Renal cortex interstitium (tissue), 11 donors: ENCODE data around the gene MYO18A. TPM values are rescaled to one million over a fixed set of nuclear protein-coding genes. Genes with fewer than 3 reads are reported as not detected.
"Not testable (repeated sequence)": the region's sequence is repeated elsewhere in the genome, so short reads cannot be mapped to it uniquely, and the experiment has no call there.

Experiments
- DNase-seq, 11 donors: peaks; one replicate each; pipeline ENCODE4 v3.0.0-alpha.2; 2013; ENCODE audit warnings: low read depth in 9 of 11, low spot score in 4 of 11; ENCODE audit errors: extremely low read depth in 1 of 11
- polyA plus RNA-seq, 3 donors: library from polyadenylated mRNA; unstranded; fragments of 120-200 nt; gene quantifications; one replicate each; pipeline ENCODE4 v1.2.1, GENCODE V29; 2013; ENCODE audit not compliant: insufficient read length in 3 of 3

The MYO18A gene
- polyA plus RNA-seq, 3 donors = 34.6 to 47.9 (median 44.4) TPM

DNA sequence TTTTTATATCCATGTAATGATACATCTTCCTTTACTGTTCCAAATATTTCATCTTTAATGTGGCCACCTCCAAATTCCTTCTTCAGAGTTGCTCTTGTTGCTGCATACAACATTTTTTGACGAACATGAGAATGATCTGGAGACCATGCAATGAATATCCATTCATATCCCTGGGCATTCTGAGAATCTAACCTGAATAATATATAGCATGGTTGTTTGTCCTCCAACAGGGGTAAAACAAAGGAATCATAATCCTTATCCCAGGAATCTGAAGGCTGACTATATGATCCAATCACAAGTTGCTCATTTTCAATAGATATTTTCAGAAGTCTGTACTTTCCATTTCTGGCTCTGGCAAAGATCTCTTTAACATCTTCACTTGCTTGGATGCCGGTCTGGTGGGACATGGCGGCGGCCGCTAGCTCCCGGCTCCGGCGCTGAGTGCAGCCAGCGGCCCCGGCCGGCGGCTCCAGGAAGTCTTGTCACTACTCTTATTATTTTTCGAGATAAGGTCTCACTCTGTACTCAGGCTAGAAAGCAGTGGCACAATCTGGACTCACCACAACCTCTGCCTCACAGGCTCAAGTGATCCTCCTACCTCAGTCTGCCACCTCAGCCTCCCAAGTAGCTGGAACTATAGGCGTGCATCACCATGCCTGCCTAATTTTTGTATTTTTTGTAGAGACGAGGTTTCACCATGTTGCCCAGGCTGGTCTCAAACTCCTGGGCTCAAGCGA, 24.0 kb upstream of the MYO18A start:
- DNase-seq = not testable (repeated sequence)

DNA sequence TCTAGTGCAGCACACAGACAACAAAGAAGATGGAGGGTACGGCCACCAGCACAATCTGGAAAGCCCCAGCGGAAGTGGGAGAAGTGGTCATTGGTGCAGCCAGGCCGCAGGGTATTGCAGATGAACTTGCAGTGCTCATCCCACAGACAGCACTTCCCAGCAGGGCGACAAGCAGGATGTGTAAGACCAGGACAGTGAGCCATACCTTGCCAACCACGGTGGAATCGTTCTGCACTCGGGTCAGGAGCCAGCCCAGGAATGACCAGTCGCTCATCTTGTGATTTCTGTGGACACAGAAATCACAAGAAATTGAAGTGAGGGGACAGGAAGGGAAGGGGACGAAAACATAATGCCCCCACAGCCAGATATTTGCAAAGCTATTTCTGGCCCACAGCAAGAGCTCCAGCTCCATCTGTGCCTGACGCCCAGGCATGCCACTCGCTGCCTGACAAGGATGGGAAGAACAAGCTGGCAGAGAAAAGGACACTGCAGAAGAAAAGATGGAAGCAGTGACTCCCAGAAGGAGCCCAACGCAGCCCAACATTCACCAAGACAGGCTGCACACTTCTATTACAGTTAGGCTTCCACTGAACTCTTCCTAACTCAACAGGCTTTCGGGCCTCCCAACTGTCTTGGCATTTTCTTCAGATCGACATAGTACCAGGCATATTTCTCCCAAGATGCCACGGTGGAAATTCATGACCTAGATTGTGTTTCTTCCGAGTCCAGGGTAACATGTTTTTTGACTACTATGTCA, 17.5 kb upstream of the MYO18A start:
- no peak for DNase-seq

DNA sequence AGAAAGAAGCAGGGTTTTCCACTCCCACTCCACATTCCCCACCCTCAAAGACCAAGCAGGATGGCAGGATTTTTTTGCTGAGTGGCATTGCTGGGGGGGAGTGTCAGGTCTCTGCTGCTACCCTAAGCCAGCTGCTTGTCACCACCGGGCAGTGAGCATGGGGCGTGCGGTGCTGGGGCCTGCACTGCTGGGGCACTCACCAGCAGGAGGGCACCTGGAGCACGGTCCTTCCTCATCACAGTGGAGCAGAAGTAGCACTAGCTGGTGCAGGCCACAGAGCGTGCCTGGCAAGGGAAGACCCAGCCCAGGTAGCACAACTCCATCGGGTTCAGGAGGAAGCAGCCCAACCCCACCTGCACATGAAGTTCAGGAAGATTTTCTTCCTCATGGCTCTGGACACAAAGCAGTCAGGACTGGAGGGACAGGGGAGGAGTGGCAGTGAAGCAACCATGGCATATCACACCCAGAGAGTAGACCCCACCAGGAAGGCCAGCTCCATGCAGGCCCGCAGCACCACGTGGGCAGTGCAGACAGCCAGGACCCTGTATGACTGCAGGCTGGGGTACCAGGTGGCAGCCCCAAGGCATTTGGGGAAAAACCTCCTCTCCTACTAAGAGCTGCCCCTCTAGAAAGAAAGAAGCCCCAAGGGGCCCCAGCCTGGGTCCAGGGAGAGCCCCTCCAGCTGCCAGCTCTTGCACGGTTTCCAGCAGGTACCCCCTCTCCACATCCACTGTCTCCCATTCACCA, 16.7 kb upstream of the MYO18A start:
- DNase-seq = no peak

DNA sequence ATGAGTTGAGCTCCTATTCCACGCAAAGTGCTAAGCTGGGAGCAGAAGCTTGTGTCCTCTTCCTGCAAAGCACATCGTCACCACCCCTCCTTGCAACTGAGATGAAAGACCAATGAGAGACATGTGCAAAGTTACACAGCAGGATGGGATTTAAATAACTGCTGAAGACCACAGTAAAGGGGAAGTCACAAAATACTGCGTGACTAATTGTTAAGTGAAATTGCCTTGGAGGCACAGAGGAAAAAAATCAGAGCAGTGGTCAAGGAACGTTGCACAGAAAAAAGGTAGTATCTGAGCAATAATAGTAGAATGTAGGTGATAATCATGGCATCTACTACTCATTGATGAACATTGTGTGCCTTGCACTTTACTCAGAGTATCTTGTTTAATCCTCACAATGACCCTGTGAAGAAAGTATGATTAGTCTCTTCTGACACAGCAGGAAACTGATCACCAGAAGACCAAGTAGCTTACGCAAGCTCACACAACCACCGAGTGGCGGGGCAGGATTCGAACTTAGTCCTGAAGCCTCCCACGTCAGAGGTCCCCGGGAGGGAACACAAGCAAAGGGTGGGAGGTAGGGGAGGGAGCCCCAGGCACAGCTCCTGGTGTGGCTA, 15.4 kb upstream of the MYO18A start:
- DNase-seq = no peak

DNA sequence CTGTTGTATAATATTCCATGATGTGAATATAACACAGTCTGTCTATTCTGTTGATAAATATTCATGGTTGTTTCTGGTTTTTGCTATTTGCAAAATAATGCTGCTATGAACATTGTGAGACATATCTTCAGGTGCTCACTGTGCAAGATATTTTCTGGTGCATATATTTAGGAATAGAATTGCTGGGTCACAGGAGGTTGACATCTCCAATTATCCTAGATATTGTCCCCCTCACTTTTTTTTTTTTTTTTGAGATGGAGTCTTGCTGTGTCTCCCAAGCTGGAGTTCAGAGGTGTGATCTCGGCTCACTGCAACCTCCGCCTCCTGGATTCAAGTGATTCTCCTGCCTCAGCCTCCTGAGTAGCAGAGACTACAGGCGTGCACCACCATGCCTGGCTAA, 14.5 kb upstream of the MYO18A start:
- no peak for DNase-seq

DNA sequence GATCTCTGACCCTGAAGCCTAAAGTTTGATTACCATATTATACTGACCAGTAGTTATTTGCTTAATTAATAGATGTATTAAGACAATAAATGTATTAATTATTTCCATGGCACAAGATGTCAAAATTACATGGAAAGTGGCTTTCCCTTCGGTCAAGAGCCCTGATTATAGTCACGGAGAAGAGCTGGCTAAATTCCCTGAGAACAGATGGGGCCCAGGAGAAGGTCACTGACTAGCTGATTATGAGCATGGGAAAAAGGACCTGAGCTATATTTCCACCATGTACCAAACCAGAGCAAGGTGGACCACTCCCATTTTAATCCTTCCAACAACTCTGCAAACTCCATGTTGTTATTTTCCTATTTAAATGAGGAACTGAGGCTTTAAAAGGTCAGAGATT, 12.9 kb upstream of the MYO18A start:
- DNase-seq = no peak

DNA sequence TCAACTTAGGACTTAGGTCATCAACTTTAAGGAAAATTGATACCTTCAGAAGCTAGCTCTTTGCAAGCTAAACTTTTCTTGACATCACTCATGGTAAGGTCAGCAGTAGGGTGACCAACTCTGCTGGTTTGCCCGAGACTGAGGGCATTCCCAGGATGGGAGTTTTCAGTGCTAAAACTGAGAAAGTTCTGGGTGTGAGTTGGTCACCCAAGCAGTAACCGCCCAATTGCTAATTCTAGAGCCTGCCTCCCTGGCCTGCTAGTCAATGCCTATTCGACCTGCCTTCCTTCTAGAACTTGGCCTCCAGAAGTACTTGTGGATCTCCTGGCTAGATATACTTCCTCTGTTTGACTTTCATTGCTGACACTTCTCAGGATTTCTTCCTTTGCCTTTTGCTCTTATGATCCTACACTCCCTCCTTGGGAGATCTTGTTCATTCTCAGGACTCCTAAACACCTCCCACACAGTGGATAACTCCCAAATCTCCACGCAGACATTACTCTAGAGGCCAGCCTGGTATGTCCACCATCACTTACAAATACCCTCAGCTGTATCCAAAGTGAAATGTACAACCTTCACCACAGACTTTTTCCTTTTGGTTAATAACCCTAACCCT, 10.5 kb upstream of the MYO18A start:
- DNase-seq = no peak

DNA sequence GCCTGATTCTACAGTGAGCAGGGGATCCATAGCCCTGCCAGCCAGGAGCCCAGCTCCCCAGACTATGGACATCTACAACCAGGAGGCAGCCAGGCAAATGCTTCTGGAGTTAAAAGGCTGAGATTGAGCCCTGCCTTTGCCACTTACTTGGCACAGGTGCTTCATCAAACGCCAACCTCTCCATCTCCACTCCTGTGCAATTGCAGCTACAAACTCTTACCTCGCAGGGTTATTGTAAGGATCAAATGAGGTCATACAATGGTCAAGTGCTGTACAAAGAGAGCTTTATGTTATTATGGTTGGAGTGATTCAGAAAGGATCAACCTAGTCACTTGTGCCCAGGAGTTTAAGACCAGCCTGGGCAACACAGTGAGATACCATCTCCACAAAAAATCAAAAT, 9.8 kb upstream of the MYO18A start:
- no peak for DNase-seq

DNA sequence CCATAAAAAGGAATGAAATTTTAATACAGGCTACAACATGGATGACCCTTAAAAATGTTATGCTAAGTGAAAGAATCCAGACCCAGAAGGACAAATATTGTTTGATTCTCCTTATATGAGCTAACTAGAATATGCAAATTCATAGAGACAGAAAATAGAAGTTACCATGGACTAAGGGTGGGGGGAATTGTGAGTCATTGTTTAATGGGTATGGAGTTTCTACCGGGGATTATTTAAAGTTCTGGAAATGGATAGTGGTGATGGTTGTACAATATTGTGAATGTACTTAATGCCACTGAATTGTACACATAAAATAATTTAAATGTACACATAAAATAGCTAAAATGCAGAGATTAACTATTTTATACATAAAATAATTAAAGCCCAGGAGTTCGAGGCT, 9.2 kb upstream of the MYO18A start:
- no peak for DNase-seq

DNA sequence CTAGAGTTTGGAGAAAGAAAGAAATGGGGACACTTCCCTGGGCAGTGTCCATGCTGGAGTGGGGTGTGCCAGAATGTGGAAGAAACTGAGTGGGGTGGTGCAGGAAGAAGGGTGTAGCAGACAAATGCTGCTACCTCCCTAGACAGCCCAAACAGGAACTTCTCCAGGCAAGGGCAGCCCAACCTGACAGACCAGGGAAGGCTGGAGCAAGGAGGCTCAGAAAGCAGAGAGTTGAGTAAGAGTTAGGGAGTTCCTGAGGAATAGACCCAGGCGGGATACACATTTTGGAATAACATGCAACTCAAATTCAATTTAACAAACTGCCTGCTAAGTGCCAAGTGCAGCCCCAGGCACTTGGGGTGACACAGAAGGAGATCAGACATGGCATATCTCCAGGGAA, 1.0 kb upstream of the MYO18A start:
- no peak for DNase-seq

DNA sequence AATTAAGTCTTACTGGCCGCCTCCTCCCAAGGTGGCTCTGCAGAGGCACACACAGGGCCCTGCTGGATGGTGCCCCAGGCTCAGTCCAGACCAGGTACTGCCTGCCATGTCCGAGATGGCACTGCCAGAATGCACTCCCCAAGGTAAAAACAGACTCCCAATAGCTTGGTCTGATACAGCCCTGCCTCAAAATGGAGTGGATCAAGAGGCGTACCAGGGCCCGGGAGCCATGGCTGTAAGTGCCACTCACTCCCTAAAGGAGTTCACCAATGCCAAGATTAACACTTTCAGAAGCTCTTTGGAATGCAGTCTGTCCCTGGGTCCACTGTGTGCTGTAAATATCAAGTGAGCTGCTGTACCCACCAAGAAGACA, 576 bp upstream of the MYO18A start:
- no peak for DNase-seq

DNA sequence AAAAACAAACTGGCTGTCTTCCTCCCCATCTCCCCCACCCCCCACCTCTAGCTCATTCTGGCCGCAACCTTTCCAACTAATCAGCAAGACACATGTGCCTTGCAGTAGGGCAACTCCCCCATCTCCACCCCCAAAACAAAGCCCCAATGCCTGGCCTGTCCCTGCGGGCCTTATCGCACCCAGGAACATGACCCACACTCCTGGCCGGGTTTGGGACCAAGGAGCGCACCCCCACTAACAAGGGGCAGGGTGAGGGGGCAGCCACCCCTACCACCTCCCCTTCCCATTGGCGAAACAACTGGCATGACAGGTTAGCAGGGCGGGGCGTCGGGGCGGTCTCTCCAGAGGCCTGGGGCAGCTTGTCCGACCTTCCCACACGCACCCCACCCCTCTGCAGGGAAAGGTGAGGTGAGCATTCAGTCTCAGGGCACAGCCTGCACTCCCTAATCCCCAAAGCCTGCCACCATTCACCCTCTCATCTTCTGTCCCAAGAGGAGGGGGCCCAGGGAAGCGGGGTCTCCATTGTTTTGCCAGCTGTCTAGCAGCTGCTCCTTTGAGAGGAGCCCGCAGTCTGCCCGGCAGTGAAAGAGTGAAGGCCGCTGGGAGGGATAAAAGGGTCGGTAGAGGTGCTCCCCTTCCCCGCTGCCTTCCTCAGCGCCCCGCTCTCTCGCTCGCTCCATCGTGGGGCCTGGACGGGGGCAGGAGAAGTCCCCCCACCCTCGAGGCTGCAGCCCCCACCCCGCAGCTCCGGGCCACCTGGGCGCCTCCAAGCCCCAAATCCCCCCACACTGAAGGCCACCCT, 765 bp downstream of the MYO18A start:
- peak in 1 of 11 donors; percentile 51 for DNase-seq

DNA sequence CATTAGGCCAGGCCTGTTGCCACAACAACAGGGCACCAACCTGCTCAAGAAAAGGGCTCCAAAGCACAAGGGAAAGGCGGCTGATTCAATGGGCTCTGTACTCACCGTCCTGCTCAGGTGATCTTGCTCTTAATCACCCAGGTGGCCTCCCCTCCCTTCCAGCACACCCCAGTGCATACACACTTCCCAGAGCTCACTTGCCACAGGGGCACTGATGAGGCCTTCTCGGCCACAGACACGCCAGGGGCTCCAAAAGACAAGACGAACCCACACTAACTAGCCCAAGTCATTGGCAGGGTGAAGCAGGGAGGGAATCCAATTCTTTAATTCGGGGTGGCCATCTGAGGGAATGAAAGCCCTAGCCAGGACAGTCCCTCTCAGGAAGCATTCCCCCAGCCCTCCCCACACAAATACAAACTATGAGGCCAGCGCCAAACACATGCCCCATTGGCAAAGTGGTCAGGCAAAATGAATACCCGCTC, 1.4 kb downstream of the MYO18A start:
- DNase-seq = no peak

DNA sequence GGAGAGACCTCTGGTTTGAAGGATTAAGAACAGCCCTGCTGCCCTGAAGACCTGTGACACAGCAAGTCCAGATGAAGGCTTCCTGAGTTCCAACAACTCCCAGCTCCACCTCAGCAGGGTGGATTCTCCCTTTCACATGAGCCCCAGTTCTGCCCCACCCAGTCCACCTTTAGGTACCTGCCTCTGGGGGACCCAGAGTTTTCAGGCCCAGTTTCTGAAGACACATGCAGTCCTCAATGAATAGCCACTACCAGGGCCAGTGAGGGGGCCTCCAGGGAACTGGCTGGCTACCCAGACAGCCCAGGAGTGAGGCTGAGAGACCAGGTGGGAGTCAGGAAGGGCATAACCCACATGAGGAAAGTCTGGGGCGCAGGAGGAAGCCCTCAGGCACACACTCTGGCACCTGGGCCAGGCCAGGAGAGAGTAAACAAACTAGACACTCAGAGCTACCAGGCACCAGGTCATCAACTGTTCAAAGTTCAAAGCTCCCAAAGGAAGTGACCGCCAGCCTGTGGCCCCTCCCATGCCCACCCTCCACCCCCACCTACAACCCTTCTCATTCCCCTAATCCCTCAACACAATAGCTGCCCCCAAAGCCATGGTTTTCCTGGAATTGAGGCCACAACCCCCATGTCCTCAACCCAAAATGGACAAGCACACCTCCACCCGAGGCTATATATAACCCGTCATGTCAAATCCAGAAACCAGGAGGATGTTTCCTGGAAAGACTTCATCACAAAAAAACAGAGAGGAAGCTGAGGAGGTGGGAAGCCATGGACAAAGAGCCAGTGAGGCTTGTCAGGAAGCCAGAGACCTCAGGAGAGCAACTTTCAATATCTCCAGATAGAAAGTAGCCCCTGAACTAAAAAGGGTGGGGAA, 2.1 kb downstream of the MYO18A start:
- no peak for DNase-seq

DNA sequence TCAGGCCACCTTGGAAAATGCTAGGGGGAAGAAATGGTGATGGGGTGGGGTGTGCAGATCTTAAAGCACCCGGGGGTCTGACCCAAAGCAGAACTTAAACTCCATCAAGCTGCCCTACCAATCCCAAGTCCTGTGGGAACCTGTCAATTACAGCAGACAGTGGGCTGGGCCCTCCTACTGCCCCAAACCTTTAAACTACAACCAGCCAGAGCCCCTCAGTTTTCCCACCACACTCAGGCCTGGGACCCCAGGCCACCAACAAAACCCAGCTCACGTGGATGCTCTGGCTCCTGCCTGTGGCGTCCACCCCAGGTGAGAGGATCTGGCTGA, 2.7 kb downstream of the MYO18A start:
- no peak for DNase-seq

DNA sequence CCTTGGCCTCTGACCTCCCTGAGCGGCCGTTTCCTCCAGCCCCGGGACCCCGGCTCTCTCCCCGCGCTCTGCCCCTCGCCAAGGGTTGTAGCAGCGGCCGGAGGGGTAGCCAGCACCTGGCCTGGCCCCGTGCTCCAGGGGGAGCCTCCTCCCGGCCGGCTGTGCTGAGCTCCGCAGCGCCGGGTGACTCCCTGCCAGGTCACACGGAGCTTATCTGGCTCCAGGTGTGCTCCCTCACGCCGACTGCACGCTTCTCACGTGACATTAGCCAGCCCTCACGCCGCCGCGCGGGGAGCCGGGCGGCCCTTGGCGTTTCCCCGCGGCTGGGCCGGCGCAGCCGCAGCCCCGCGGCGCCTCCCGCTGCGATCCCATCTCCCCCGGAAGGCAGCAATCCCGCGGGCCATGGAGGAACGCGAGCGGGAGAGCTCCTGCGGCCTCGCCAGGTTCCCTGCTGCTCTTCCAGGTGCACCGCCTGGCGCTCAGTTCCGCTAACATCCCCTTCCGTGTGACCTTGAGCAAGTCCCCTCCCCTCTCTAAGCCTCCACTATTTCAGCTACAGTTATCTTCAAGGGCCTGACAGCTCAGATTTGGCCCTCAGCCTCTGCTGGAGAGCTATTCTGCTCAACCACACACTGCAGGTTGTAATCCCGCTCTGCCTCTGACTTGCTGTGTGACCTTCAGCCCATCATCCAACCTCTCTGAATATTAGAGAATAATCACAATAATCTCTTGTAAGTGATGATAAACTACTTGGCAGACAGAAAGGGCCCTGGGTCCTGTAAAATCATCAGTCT, 3.4 kb downstream of the MYO18A start:
- peak in 3 of 11 donors; percentile 45 to 49 (median 46) for DNase-seq

DNA sequence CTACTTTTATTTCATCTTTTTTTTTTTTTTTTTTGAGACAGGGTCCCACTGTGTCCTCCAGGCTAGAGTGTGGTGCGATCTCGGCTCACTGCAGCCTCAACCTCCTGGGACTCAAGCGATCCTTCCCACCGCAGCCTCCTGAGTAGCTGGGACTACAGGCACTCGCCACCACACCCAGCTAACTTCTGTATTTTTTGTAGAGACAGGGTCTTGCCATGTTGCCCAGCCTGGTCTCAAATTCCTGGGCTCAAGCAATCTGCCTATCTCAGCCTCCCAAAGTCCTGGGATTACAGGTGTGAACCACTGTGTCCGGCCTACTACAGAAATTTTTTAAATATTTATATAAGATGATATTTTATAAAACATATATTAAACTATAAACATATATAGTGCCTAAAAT, 4.8 kb downstream of the MYO18A start:
- no peak for DNase-seq
